ENCODE measurements around the gene MACROD1.

- TF ChIP-seq, protein P1, sequence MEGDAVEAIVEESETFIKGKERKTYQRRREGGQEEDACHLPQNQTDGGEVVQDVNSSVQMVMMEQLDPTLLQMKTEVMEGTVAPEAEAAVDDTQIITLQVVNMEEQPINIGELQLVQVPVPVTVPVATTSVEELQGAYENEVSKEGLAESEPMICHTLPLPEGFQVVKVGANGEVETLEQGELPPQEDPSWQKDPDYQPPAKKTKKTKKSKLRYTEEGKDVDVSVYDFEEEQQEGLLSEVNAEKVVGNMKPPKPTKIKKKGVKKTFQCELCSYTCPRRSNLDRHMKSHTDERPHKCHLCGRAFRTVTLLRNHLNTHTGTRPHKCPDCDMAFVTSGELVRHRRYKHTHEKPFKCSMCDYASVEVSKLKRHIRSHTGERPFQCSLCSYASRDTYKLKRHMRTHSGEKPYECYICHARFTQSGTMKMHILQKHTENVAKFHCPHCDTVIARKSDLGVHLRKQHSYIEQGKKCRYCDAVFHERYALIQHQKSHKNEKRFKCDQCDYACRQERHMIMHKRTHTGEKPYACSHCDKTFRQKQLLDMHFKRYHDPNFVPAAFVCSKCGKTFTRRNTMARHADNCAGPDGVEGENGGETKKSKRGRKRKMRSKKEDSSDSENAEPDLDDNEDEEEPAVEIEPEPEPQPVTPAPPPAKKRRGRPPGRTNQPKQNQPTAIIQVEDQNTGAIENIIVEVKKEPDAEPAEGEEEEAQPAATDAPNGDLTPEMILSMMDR (IDR thresholded peaks at IDR 0.05) = no peak
- no peak for TF ChIP-seq MLX (CRISPR knock-in tag; IDR thresholded peaks at IDR 0.05)
Observed at GRCh38 chr11:64037027-64037634, 128.8 kb downstream of the MACROD1 start.

Measured in WTC11 (cell line).